ENCODE data around the gene NCAM1. TPM values are rescaled to one million over a fixed set of nuclear protein-coding genes. Genes with fewer than 3 reads are reported as not detected.

The NCAM1 gene
- total RNA-seq, 1 donor from 2014 or later = 3.3 TPM

- H3K27ac ChIP-seq = no peak overlapping the region
- DNase-seq (ENCODE audit: low spot score in 2 of 2) = no peak
- no peaks in the 10 kb centered on the region for H3K4me1 ChIP-seq
- no peak overlapping the region for H3K4me3 ChIP-seq
- H3K9me3 ChIP-seq = no peaks in the 10 kb centered on the region
- H3K36me3 ChIP-seq = no peaks in the 10 kb centered on the region
- no peaks in the 10 kb centered on the region for H3K27me3 ChIP-seq
- no peak for TF ChIP-seq CTCF (IDR thresholded peaks at IDR 0.05)
- intact Hi-C loops (cut with DNase I) = loop anchor here (2.0 kb wide), 1 partner anchor 907 kb away; no protein-coding TSS in a partner anchor
Observed at GRCh38 chr11:113197446-113197845, 236.2 kb downstream of the NCAM1 start.

- Histone ChIP-seq H3K4me1 (no peaks in the 10 kb centered on the region), H3K27ac (no peak overlapping the region), H3K9me3 (no peaks in the 10 kb centered on the region), H3K4me3 (no peak overlapping the region), H3K27me3 (no peaks in the 10 kb centered on the region), H3K36me3 (no peaks in the 10 kb centered on the region)
- no peak for TF ChIP-seq CTCF (IDR thresholded peaks at IDR 0.05)
- intact Hi-C loops (cut with DNase I) = no loop called here
- no peak for DNase-seq (ENCODE audit: low spot score in 2 of 2)
Observed at GRCh38 chr11:113198972-113199661, 237.9 kb downstream of the NCAM1 start.

GRCh38 chr11:113199866-113200265 lies 238.6 kb downstream of the NCAM1 start:
- no peaks in the 10 kb centered on the region for H3K4me1 ChIP-seq
- no peak overlapping the region for H3K27ac ChIP-seq
- H3K9me3 ChIP-seq = no peaks in the 10 kb centered on the region
- no peaks in the 10 kb centered on the region for H3K27me3 ChIP-seq
- no peak for DNase-seq (ENCODE audit: low spot score in 2 of 2)
- no peak for TF ChIP-seq CTCF (IDR thresholded peaks at IDR 0.05)
- H3K4me3 ChIP-seq = no peak overlapping the region
- H3K36me3 ChIP-seq = no peaks in the 10 kb centered on the region
- intact Hi-C loops (cut with DNase I) = no loop called here

GRCh38 chr11:113201054-113201818 lies 240.0 kb downstream of the NCAM1 start:
- H3K36me3 ChIP-seq = no peaks in the 10 kb centered on the region

GRCh38 chr11:113202431-113202830 lies 241.2 kb downstream of the NCAM1 start:
- no peak for DNase-seq (ENCODE audit: low spot score in 2 of 2)
- no peak for TF ChIP-seq CTCF (IDR thresholded peaks at IDR 0.05)
- H3K27ac ChIP-seq = no peak overlapping the region
- H3K4me1 ChIP-seq = no peaks in the 10 kb centered on the region
- H3K27me3 ChIP-seq = no peaks in the 10 kb centered on the region
- intact Hi-C loops (cut with DNase I) = no loop called here
- no peak overlapping the region for H3K4me3 ChIP-seq
- peaks cover 0 to 2% of the 10 kb centered on the region in 2 donors for H3K36me3 ChIP-seq
- no peaks in the 10 kb centered on the region for H3K9me3 ChIP-seq

More at GRCh38 chr11:113201054-113201818, 240.0 kb downstream of the NCAM1 start:
- Histone ChIP-seq H3K27ac (no peak overlapping the region), H3K4me1 (no peaks in the 10 kb centered on the region), H3K27me3 (no peaks in the 10 kb centered on the region), H3K4me3 (no peak overlapping the region), H3K9me3 (no peaks in the 10 kb centered on the region)
- intact Hi-C loops (cut with DNase I) = no loop called here
- no peak for TF ChIP-seq CTCF (IDR thresholded peaks at IDR 0.05)
- no peak for DNase-seq (ENCODE audit: low spot score in 2 of 2)

All from ascending aorta (tissue), 2 donors.